HPDE6-E6E7 (cell line): Measurements from ENCODE around the gene KCNN3.

ENCODE experiments used
- DNase-seq: peaks from one replicate; pipeline ENCODE4 v3.0.0; 2011; ENCODE audit warnings: missing footprints; ENCODE audit errors: extremely low spot score

The KCNN3 gene

GRCh38 chr1:154749078-154749760 lies 120.9 kb downstream of the KCNN3 start:
- DNase-seq, result no peak

- DNase-seq, result no peak
Observed at GRCh38 chr1:154748405-154748775, 121.7 kb downstream of the KCNN3 start.

- no peak for DNase-seq
Observed at GRCh38 chr1:154747740-154748404, 122.2 kb downstream of the KCNN3 start.

GRCh38 chr1:154747380-154747739 lies 122.7 kb downstream of the KCNN3 start:
- no peak for DNase-seq

GRCh38 chr1:154746622-154747299 lies 123.3 kb downstream of the KCNN3 start:
- no peak for DNase-seq

GRCh38 chr1:154745750-154746425 lies 124.2 kb downstream of the KCNN3 start:
- no peak for DNase-seq

- no peak for DNase-seq
Observed at GRCh38 chr1:154745286-154745731, 124.8 kb downstream of the KCNN3 start.

GRCh38 chr1:154744352-154745035 lies 125.6 kb downstream of the KCNN3 start:
- no peak for DNase-seq

GRCh38 chr1:154743526-154744036 lies 126.5 kb downstream of the KCNN3 start:
- DNase-seq, result no peak

GRCh38 chr1:154742606-154743005 lies 127.5 kb downstream of the KCNN3 start:
- no peak for DNase-seq

- no peak for DNase-seq
Observed at GRCh38 chr1:154741741-154742495, 128.2 kb downstream of the KCNN3 start.

GRCh38 chr1:154741327-154741726 lies 128.8 kb downstream of the KCNN3 start:
- no peak for DNase-seq

- no peak for DNase-seq
Observed at GRCh38 chr1:154739654-154740053, 130.4 kb downstream of the KCNN3 start.

- DNase-seq, result peak; percentile 73
Observed at GRCh38 chr1:154736841-154737240, 133.2 kb downstream of the KCNN3 start.

GRCh38 chr1:154735804-154736168 lies 134.3 kb downstream of the KCNN3 start:
- no peak for DNase-seq

GRCh38 chr1:154735061-154735803 lies 134.8 kb downstream of the KCNN3 start:
- DNase-seq, result no peak

- no peak for DNase-seq
Observed at GRCh38 chr1:154733621-154734020, 136.5 kb downstream of the KCNN3 start.

GRCh38 chr1:154730986-154731489 lies 139.0 kb downstream of the KCNN3 start:
- DNase-seq, result no peak

GRCh38 chr1:154730259-154730658 lies 139.8 kb downstream of the KCNN3 start:
- DNase-seq, result peak; percentile 83

- DNase-seq, result no peak
Observed at GRCh38 chr1:154729577-154729976, 140.5 kb downstream of the KCNN3 start.
